Measurements from ENCODE around the gene EIF3J.

EIF3J gene

GRCh38 chr15:44580105-44580504 lies 43.2 kb downstream of the EIF3J start:
- Histone ChIP-seq H3K9ac (ENCODE audit: low read length) (no peak overlapping the region), H3K4me2 (ENCODE audit: low read depth, low read length) (no peak overlapping the region), H3K9me3 (replicated peaks; ENCODE audit: insufficient read depth, low read length) (no peaks in the 10 kb centered on the region), H3K4me1 (ENCODE audit: low read length) (no peaks in the 10 kb centered on the region), H3K4me3 (ENCODE audit: low read length) (no peak overlapping the region), H3K27ac (ENCODE audit: low read length) (no peak overlapping the region), H3K27me3 (replicated peaks; ENCODE audit: insufficient read depth, low read length) (no peaks in the 10 kb centered on the region), H3F3A (ENCODE audit: insufficient read depth, low read length) (no peaks in the 10 kb centered on the region), H2AFZ (ENCODE audit: low read length) (no peak overlapping the region), H4K20me1 (ENCODE audit: insufficient read depth, low read length) (no peaks in the 10 kb centered on the region), H3K36me3 (replicated peaks; ENCODE audit: insufficient read depth, low read length) (no peaks in the 10 kb centered on the region; the same call in 1 of the 2 replicates), H3K9me2 (replicated peaks; ENCODE audit: insufficient read depth, low read length) (no peaks in the 10 kb centered on the region), H3K79me2 (ENCODE audit: low read length) (no peaks in the 10 kb centered on the region)
- no peak for TF ChIP-seq CTCF (IDR thresholded peaks at IDR 0.05; ENCODE audit: low read length)
- TF ChIP-seq EZH2 (optimal IDR thresholded peaks at IDR 0.05; ENCODE audit: low read depth, low read length) = no peak
- no peak for TF ChIP-seq EZH2phosphoT487 (IDR thresholded peaks at IDR 0.05; ENCODE audit: low read length)
- DNase-seq = no peak

- Histone ChIP-seq H3K4me1 (ENCODE audit: low read length) (no peaks in the 10 kb centered on the region), H3K9me2 (replicated peaks; ENCODE audit: insufficient read depth, low read length) (no peaks in the 10 kb centered on the region), H3F3A (ENCODE audit: insufficient read depth, low read length) (no peaks in the 10 kb centered on the region), H3K27me3 (replicated peaks; ENCODE audit: insufficient read depth, low read length) (no peaks in the 10 kb centered on the region), H3K4me3 (ENCODE audit: low read length) (no peak overlapping the region), H3K4me2 (ENCODE audit: low read depth, low read length) (no peak overlapping the region), H3K9me3 (replicated peaks; ENCODE audit: insufficient read depth, low read length) (no peaks in the 10 kb centered on the region), H2AFZ (ENCODE audit: low read length) (no peak overlapping the region), H4K20me1 (ENCODE audit: insufficient read depth, low read length) (no peaks in the 10 kb centered on the region), H3K79me2 (ENCODE audit: low read length) (no peaks in the 10 kb centered on the region), H3K9ac (ENCODE audit: low read length) (no peak overlapping the region), H3K36me3 (replicated peaks; ENCODE audit: insufficient read depth, low read length) (no peaks in the 10 kb centered on the region; the same call in 1 of the 2 replicates), H3K27ac (ENCODE audit: low read length) (no peak overlapping the region)
- DNase-seq = peak; percentile 61
- TF ChIP-seq CTCF (IDR thresholded peaks at IDR 0.05; ENCODE audit: low read length) (peak; percentile 74), EZH2phosphoT487 (IDR thresholded peaks at IDR 0.05; ENCODE audit: low read length) (no peak), EZH2 (optimal IDR thresholded peaks at IDR 0.05; ENCODE audit: low read depth, low read length) (no peak)
These were observed 47.3 kb downstream of the EIF3J start for GRCh38 chr15:44584162-44584749.

GRCh38 chr15:44585633-44586032 lies 48.7 kb downstream of the EIF3J start:
- Histone ChIP-seq H4K20me1 (ENCODE audit: insufficient read depth, low read length) (no peaks in the 10 kb centered on the region), H3K4me1 (ENCODE audit: low read length) (no peaks in the 10 kb centered on the region), H3K4me2 (ENCODE audit: low read depth, low read length) (no peak overlapping the region), H3K9me2 (replicated peaks; ENCODE audit: insufficient read depth, low read length) (no peaks in the 10 kb centered on the region), H2AFZ (ENCODE audit: low read length) (no peak overlapping the region), H3K27ac (ENCODE audit: low read length) (no peak overlapping the region), H3K36me3 (replicated peaks; ENCODE audit: insufficient read depth, low read length) (no peaks in the 10 kb centered on the region; the same call in 1 of the 2 replicates), H3K9ac (ENCODE audit: low read length) (no peak overlapping the region), H3K27me3 (replicated peaks; ENCODE audit: insufficient read depth, low read length) (no peaks in the 10 kb centered on the region), H3F3A (ENCODE audit: insufficient read depth, low read length) (no peaks in the 10 kb centered on the region), H3K9me3 (replicated peaks; ENCODE audit: insufficient read depth, low read length) (no peaks in the 10 kb centered on the region), H3K4me3 (ENCODE audit: low read length) (no peak overlapping the region), H3K79me2 (ENCODE audit: low read length) (no peaks in the 10 kb centered on the region)
- TF ChIP-seq EZH2 (optimal IDR thresholded peaks at IDR 0.05; ENCODE audit: low read depth, low read length) = no peak
- no peak for TF ChIP-seq EZH2phosphoT487 (IDR thresholded peaks at IDR 0.05; ENCODE audit: low read length)
- no peak for TF ChIP-seq CTCF (IDR thresholded peaks at IDR 0.05; ENCODE audit: low read length)
- DNase-seq = no peak
